ENCODE measurements around the gene EPHA5. TPM values are rescaled to one million over a fixed set of nuclear protein-coding genes. Genes with fewer than 3 reads are reported as not detected.

Gene EPHA5
- total and polyA plus RNA-seq, 2 experiments from 2014 or later: 0.15 TPM; not detected in 1

GRCh38 chr4:65358914-65359313 lies 311.4 kb downstream of the EPHA5 start:
- no peaks in the 10 kb centered on the region for H3K4me1 ChIP-seq (ENCODE audit: low read depth)
- no peaks in the 10 kb centered on the region for H3K27me3 ChIP-seq
- no peaks in the 10 kb centered on the region for H3K9me3 ChIP-seq (ENCODE audit: low read depth)
- no peak overlapping the region for H3K27ac ChIP-seq
- H3K4me3 ChIP-seq: no peak overlapping the region
- no peaks in the 10 kb centered on the region for H3K36me3 ChIP-seq
- DNase-seq (ENCODE audit: low read depth in 1 of 2, low spot score in 1 of 2): no peak
- TF ChIP-seq CTCF (IDR thresholded peaks at IDR 0.05; ENCODE audit: low read depth, low read length): no peak

GRCh38 chr4:65353098-65353497 lies 317.2 kb downstream of the EPHA5 start:
- no peaks in the 10 kb centered on the region for H3K9me3 ChIP-seq (ENCODE audit: low read depth)
- no peaks in the 10 kb centered on the region for H3K27me3 ChIP-seq
- H3K36me3 ChIP-seq: no peaks in the 10 kb centered on the region
- DNase-seq (ENCODE audit: low read depth in 1 of 2, low spot score in 1 of 2): no peak
- no peak overlapping the region for H3K4me3 ChIP-seq
- H3K27ac ChIP-seq: no peak overlapping the region
- no peak for TF ChIP-seq CTCF (IDR thresholded peaks at IDR 0.05; ENCODE audit: low read depth, low read length)
- no peaks in the 10 kb centered on the region for H3K4me1 ChIP-seq (ENCODE audit: low read depth)

- Histone ChIP-seq H3K4me3 (no peak overlapping the region), H3K36me3 (no peaks in the 10 kb centered on the region), H3K9me3 (ENCODE audit: low read depth) (no peaks in the 10 kb centered on the region), H3K27me3 (no peaks in the 10 kb centered on the region), H3K27ac (no peak overlapping the region), H3K4me1 (ENCODE audit: low read depth) (no peaks in the 10 kb centered on the region)
- DNase-seq (ENCODE audit: low read depth in 1 of 2, low spot score in 1 of 2): no peak
- no peak for TF ChIP-seq CTCF (IDR thresholded peaks at IDR 0.05; ENCODE audit: low read depth, low read length)
Observed at GRCh38 chr4:65344278-65344825, 325.9 kb downstream of the EPHA5 start.

GRCh38 chr4:65343342-65343741 lies 326.9 kb downstream of the EPHA5 start:
- Histone ChIP-seq H3K27ac (no peak overlapping the region), H3K4me3 (no peak overlapping the region), H3K4me1 (ENCODE audit: low read depth) (no peaks in the 10 kb centered on the region), H3K9me3 (ENCODE audit: low read depth) (no peaks in the 10 kb centered on the region), H3K27me3 (no peaks in the 10 kb centered on the region), H3K36me3 (no peaks in the 10 kb centered on the region)
- no peak for DNase-seq (ENCODE audit: low read depth in 1 of 2, low spot score in 1 of 2)
- TF ChIP-seq CTCF (IDR thresholded peaks at IDR 0.05; ENCODE audit: low read depth, low read length): no peak

- no peaks in the 10 kb centered on the region for H3K27me3 ChIP-seq
- H3K27ac ChIP-seq: no peak overlapping the region
- H3K4me1 ChIP-seq (ENCODE audit: low read depth): no peaks in the 10 kb centered on the region
- no peak overlapping the region for H3K4me3 ChIP-seq
- H3K9me3 ChIP-seq (ENCODE audit: low read depth): no peaks in the 10 kb centered on the region
- DNase-seq (ENCODE audit: low read depth in 1 of 2, low spot score in 1 of 2): no peak
- no peaks in the 10 kb centered on the region for H3K36me3 ChIP-seq
- TF ChIP-seq CTCF (IDR thresholded peaks at IDR 0.05; ENCODE audit: low read depth, low read length): no peak
Observed at GRCh38 chr4:65341557-65341956, 328.7 kb downstream of the EPHA5 start.
